WTC11 (cell line): ENCODE measurements around the gene CLEC12A. TPM values are rescaled to one million over a fixed set of nuclear protein-coding genes. Genes with fewer than 3 reads are reported as not detected.

Experiments
- ATAC-seq: fragments of 200-7000 bp; cut with Tn5 transposase; 2 replicates; pipeline ENCODE4 v1.10.0; 2021; ENCODE audit warnings: mild to moderate bottlenecking, moderate library complexity
- Bru-seq: library from RNA; stranded (reverse); fragments of 400-500 nt; gene quantifications from one replicate; lab custom pipeline; 2021; lab: Mats Ljungman, UMichigan
- CTCF ChIA-PET: fragments of 300-600 bp; sonication (Branson Sonifier 250); formaldehyde crosslinking; loops from one replicate; lab custom pipeline; 2021; ENCODE audit warnings: antibody characterized with exemption; lab: Charles Lee
- POLR2A ChIA-PET: fragments of 350-600 bp; sonication (Branson Sonifier 250); formaldehyde crosslinking; loops from one replicate; lab custom pipeline; 2021; ENCODE audit warnings: antibody characterized with exemption; lab: Charles Lee
- DNase-seq: peaks from one replicate; pipeline ENCODE4 v3.0.0; 2021; ENCODE audit warnings: low spot score
- H3K27ac Mint-ChIP-seq: 2 replicates; pipeline ENCODE4 v1.8.0; 2021; ENCODE audit warnings: mixed read lengths
- H3K27me3 Mint-ChIP-seq: 2 replicates; pipeline ENCODE4 v1.8.0; 2021; ENCODE audit warnings: low read depth, mild to moderate bottlenecking, moderate library complexity, mixed read lengths
- H3K36me3 Mint-ChIP-seq: 2 replicates; pipeline ENCODE4 v1.8.0; 2021; ENCODE audit warnings: mixed read lengths
- H3K4me1 Mint-ChIP-seq: 2 replicates; pipeline ENCODE4 v1.8.0; 2022; ENCODE audit warnings: mixed read lengths
- H3K4me3 Mint-ChIP-seq: 2 replicates; pipeline ENCODE4 v1.8.0; 2021; ENCODE audit warnings: mild to moderate bottlenecking, moderate library complexity, mixed read lengths
- H3K9me3 Mint-ChIP-seq: 2 replicates; pipeline ENCODE4 v1.8.0; 2021; ENCODE audit warnings: mixed read lengths
- EMX1 ChIP-seq: fragments of 250-450 bp; sonication (Bioruptor Pico); IDR thresholded peaks from 2 replicates; pipeline ENCODE4 v1.8.0; 2021; ENCODE audit warnings: mild to moderate bottlenecking
- ETV6 ChIP-seq: sonication (generic); formaldehyde crosslinking; IDR thresholded peaks from 2 replicates; pipeline ENCODE4 v1.8.1; 2022; ENCODE audit warnings: mild to moderate bottlenecking, missing genetic modification reagents
- FOXK1 ChIP-seq: sonication (generic); formaldehyde crosslinking; IDR thresholded peaks from 2 replicates; pipeline ENCODE4 v1.8.0; 2022; ENCODE audit warnings: mild to moderate bottlenecking, moderate library complexity, missing genetic modification reagents
- FOXP1 ChIP-seq: sonication (generic); formaldehyde crosslinking; IDR thresholded peaks from 2 replicates; pipeline ENCODE4 v1.8.0; 2022; ENCODE audit warnings: missing genetic modification reagents, mild to moderate bottlenecking, moderate library complexity, borderline replicate concordance
- MYBL2 ChIP-seq: sonication (generic); formaldehyde crosslinking; IDR thresholded peaks from 2 replicates; pipeline ENCODE4 v1.8.1; 2023; ENCODE audit warnings: mild to moderate bottlenecking, moderate library complexity, missing genetic modification reagents
- NFE2L1 ChIP-seq: sonication (generic); formaldehyde crosslinking; IDR thresholded peaks from 2 replicates; pipeline ENCODE4 v1.8.1; 2023; ENCODE audit warnings: missing genetic modification reagents
- NR1H2 ChIP-seq: sonication (generic); formaldehyde crosslinking; IDR thresholded peaks from 2 replicates; pipeline ENCODE4 v1.9.0; 2021; ENCODE audit warnings: mild to moderate bottlenecking, moderate library complexity, missing genetic modification reagents
- SMAD4 ChIP-seq: sonication (generic); formaldehyde crosslinking; IDR thresholded peaks from 2 replicates; pipeline ENCODE4 v1.8.0; 2022; ENCODE audit warnings: mild to moderate bottlenecking, missing genetic modification reagents
- SOX15 ChIP-seq: fragments of 250-450 bp; sonication (Bioruptor Pico); IDR thresholded peaks from 2 replicates; pipeline ENCODE4 v1.9.0; 2021; ENCODE audit warnings: mild to moderate bottlenecking
- long read RNA-seq, 3 experiments: library from RNA in 1 of 3; library from capped mRNA in 1 of 3; library from polyadenylated mRNA in 1 of 3; unstranded in 2 of 3; stranded (forward) in 1 of 3; transcript quantifications; one replicate each; pipeline ENCODE4 v2.0.0, GENCODE V29; 2021
- total RNA-seq: library from RNA; stranded (reverse); gene quantifications from 3 replicates; pipeline ENCODE4 v1.2.3, GENCODE V29; 2021
- TF ChIP-seq, protein P1 (sequence below): fragments of 250-450 bp; sonication (Bioruptor Pico); IDR thresholded peaks from 2 replicates; pipeline ENCODE4 v1.9.0; 2021; ENCODE audit warnings: mild to moderate bottlenecking
- TF ChIP-seq, protein P2 (sequence below): sonication (generic); formaldehyde crosslinking; IDR thresholded peaks from 2 replicates; pipeline ENCODE4 v1.8.1; 2023; ENCODE audit warnings: mild to moderate bottlenecking, missing genetic modification reagents
- TF ChIP-seq, protein P3 (sequence below): fragments of 250-450 bp; sonication (Bioruptor Pico); IDR thresholded peaks from 2 replicates; pipeline ENCODE4 v2.1.2; 2022; ENCODE audit warnings: mild to moderate bottlenecking, moderate library complexity
- TF ChIP-seq, protein P4 (sequence below): sonication (generic); formaldehyde crosslinking; IDR thresholded peaks from 2 replicates; pipeline ENCODE4 v1.8.1; 2023; ENCODE audit warnings: mild to moderate bottlenecking, missing genetic modification reagents, moderate library complexity
- TF ChIP-seq, protein P5 (sequence below): sonication (generic); formaldehyde crosslinking; IDR thresholded peaks from 2 replicates; pipeline ENCODE4 v1.8.1; 2022; ENCODE audit warnings: low read depth, missing genetic modification reagents, borderline replicate concordance
- TF ChIP-seq, protein P6 (sequence below): sonication (generic); formaldehyde crosslinking; IDR thresholded peaks from 2 replicates; pipeline ENCODE4 v1.8.1; 2023; ENCODE audit warnings: mild to moderate bottlenecking, moderate library complexity, missing genetic modification reagents
- TF ChIP-seq, protein P7 (sequence below): sonication (generic); formaldehyde crosslinking; IDR thresholded peaks from 2 replicates; pipeline ENCODE4 v1.8.0; 2022; ENCODE audit warnings: mild to moderate bottlenecking, missing genetic modification reagents
- TF ChIP-seq, protein P8 (sequence below): sonication (generic); formaldehyde crosslinking; conservative IDR thresholded peaks from 2 replicates; pipeline ENCODE4 v1.8.1; 2022; ENCODE audit warnings: mild to moderate bottlenecking, missing genetic modification reagents

The CLEC12A gene
- total RNA-seq (not detected in 3 replicates), Bru-seq, nascent RNA (percentile 3 among the genes with signal in this experiment)
- long read RNA-seq, experiment 1 = 0 reads
- long read RNA-seq, experiment 2 = 0 reads
- long read RNA-seq, experiment 3 = 0 reads

DNA sequence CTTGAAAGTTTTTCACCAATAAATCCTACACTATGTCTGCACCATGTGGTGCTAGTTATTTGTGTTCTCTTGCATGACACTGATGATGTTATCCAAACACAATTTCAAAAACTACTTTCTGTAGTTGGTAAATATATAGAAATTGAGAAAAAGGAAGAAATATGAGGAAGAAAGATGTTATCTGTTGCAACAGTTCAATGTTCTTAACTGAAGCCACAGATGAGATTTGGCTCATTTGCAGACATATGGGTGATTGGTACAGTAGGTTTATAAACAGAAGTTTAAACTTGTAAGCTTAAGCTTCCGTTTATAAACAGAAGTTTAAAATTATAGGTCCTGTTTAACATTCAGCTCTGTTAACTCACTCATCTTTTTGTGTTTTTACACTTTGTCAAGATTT lies at the start of gene CLEC12A:
Gene CLEC12A (plus strand): TSS at position 229 of the 400 bp plus-strand sequence. CDS start 188 bp downstream, outside the sequence.
- POLR2A ChIA-PET = no interaction called here
- no peak within 1 kb of the TSS for H3K4me3 Mint-ChIP-seq
- H3K36me3 Mint-ChIP-seq = peaks cover 23% of the 10 kb centered on the region
- TF ChIP-seq MYBL2 (no peak), NR1H2 (CRISPR knock-in tag) (no peak), SOX15 (CRISPR knock-in tag) (no peak), EMX1 (CRISPR knock-in tag) (no peak), ETV6 (CRISPR knock-in tag) (no peak), FOXK1 (CRISPR knock-in tag) (no peak), SMAD4 (no peak), FOXP1 (no peak), NFE2L1 (CRISPR knock-in tag) (no peak)
- TF ChIP-seq, protein P1, sequence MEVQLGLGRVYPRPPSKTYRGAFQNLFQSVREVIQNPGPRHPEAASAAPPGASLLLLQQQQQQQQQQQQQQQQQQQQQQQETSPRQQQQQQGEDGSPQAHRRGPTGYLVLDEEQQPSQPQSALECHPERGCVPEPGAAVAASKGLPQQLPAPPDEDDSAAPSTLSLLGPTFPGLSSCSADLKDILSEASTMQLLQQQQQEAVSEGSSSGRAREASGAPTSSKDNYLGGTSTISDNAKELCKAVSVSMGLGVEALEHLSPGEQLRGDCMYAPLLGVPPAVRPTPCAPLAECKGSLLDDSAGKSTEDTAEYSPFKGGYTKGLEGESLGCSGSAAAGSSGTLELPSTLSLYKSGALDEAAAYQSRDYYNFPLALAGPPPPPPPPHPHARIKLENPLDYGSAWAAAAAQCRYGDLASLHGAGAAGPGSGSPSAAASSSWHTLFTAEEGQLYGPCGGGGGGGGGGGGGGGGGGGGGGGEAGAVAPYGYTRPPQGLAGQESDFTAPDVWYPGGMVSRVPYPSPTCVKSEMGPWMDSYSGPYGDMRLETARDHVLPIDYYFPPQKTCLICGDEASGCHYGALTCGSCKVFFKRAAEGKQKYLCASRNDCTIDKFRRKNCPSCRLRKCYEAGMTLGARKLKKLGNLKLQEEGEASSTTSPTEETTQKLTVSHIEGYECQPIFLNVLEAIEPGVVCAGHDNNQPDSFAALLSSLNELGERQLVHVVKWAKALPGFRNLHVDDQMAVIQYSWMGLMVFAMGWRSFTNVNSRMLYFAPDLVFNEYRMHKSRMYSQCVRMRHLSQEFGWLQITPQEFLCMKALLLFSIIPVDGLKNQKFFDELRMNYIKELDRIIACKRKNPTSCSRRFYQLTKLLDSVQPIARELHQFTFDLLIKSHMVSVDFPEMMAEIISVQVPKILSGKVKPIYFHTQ = no peak
- TF ChIP-seq, protein P2, sequence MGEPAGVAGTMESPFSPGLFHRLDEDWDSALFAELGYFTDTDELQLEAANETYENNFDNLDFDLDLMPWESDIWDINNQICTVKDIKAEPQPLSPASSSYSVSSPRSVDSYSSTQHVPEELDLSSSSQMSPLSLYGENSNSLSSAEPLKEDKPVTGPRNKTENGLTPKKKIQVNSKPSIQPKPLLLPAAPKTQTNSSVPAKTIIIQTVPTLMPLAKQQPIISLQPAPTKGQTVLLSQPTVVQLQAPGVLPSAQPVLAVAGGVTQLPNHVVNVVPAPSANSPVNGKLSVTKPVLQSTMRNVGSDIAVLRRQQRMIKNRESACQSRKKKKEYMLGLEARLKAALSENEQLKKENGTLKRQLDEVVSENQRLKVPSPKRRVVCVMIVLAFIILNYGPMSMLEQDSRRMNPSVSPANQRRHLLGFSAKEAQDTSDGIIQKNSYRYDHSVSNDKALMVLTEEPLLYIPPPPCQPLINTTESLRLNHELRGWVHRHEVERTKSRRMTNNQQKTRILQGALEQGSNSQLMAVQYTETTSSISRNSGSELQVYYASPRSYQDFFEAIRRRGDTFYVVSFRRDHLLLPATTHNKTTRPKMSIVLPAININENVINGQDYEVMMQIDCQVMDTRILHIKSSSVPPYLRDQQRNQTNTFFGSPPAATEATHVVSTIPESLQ = no peak
- TF ChIP-seq, protein P3, sequence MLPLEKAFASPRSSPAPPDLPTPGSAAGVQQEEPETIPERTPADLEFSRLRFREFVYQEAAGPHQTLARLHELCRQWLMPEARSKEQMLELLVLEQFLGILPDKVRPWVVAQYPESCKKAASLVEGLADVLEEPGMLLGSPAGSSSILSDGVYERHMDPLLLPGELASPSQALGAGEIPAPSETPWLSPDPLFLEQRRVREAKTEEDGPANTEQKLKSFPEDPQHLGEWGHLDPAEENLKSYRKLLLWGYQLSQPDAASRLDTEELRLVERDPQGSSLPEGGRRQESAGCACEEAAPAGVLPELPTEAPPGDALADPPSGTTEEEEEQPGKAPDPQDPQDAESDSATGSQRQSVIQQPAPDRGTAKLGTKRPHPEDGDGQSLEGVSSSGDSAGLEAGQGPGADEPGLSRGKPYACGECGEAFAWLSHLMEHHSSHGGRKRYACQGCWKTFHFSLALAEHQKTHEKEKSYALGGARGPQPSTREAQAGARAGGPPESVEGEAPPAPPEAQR (CRISPR knock-in tag) = no peak
- TF ChIP-seq, protein P4, sequence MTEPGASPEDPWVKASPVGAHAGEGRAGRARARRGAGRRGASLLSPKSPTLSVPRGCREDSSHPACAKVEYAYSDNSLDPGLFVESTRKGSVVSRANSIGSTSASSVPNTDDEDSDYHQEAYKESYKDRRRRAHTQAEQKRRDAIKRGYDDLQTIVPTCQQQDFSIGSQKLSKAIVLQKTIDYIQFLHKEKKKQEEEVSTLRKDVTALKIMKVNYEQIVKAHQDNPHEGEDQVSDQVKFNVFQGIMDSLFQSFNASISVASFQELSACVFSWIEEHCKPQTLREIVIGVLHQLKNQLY (CRISPR knock-in tag) = no peak
- TF ChIP-seq, protein P5, sequence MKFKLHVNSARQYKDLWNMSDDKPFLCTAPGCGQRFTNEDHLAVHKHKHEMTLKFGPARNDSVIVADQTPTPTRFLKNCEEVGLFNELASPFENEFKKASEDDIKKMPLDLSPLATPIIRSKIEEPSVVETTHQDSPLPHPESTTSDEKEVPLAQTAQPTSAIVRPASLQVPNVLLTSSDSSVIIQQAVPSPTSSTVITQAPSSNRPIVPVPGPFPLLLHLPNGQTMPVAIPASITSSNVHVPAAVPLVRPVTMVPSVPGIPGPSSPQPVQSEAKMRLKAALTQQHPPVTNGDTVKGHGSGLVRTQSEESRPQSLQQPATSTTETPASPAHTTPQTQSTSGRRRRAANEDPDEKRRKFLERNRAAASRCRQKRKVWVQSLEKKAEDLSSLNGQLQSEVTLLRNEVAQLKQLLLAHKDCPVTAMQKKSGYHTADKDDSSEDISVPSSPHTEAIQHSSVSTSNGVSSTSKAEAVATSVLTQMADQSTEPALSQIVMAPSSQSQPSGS (CRISPR knock-in tag) = no peak
- TF ChIP-seq, protein P6, sequence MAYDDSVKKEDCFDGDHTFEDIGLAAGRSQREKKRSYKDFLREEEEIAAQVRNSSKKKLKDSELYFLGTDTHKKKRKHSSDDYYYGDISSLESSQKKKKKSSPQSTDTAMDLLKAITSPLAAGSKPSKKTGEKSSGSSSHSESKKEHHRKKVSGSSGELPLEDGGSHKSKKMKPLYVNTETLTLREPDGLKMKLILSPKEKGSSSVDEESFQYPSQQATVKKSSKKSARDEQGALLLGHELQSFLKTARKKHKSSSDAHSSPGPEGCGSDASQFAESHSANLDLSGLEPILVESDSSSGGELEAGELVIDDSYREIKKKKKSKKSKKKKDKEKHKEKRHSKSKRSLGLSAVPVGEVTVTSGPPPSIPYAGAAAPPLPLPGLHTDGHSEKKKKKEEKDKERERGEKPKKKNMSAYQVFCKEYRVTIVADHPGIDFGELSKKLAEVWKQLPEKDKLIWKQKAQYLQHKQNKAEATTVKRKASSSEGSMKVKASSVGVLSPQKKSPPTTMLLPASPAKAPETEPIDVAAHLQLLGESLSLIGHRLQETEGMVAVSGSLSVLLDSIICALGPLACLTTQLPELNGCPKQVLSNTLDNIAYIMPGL = no peak
- TF ChIP-seq, protein P7, sequence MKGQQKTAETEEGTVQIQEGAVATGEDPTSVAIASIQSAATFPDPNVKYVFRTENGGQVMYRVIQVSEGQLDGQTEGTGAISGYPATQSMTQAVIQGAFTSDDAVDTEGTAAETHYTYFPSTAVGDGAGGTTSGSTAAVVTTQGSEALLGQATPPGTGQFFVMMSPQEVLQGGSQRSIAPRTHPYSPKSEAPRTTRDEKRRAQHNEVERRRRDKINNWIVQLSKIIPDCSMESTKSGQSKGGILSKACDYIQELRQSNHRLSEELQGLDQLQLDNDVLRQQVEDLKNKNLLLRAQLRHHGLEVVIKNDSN = no peak
- TF ChIP-seq, protein P8, sequence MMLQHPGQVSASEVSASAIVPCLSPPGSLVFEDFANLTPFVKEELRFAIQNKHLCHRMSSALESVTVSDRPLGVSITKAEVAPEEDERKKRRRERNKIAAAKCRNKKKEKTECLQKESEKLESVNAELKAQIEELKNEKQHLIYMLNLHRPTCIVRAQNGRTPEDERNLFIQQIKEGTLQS (CRISPR knock-in tag) = no peak
- TF ChIP-seq, all 79 proteins: peak for 0
- no peak for DNase-seq
- Mint-ChIP-seq H3K27ac (no peak within 1 kb of the TSS), H3K4me1 (peaks cover 9% of the 10 kb centered on the region), H3K27me3 (peaks cover 5% of the 10 kb centered on the region), H3K9me3 (peaks cover 39% of the 10 kb centered on the region)
- no peak for ATAC-seq
- CTCF ChIA-PET = no interaction called here
